Kidney (tissue), 14 donors: ENCODE results near the gene OTOS. TPM values are rescaled to one million over a fixed set of nuclear protein-coding genes. Genes with fewer than 3 reads are reported as not detected.

Experiments used
- DNase-seq, 5 donors: peaks; one replicate each; pipeline ENCODE4 v3.0.0-alpha.2; 2013 to 2020
- FAIRE-seq: peaks from 2 replicates; lab custom pipeline; 2012; peaks lifted over from hg19 to GRCh38; lab: Jason Lieb, UNC
- H3K27ac ChIP-seq, 2 donors: one replicate each; pipeline ENCODE4 v1.7.0; 2013; ENCODE audit warnings: low read depth in 2 of 2, low read length in 2 of 2, inconsistent platforms in 1 of 2
- H3K27me3 ChIP-seq: one replicate; pipeline ENCODE4 v1.7.1; 2013; ENCODE audit warnings: low read length, inconsistent platforms; ENCODE audit not compliant: control insufficient read depth, insufficient read depth
- H3K36me3 ChIP-seq, 3 donors: one replicate each; pipeline versions ENCODE4 v1.7.0 to v1.7.1; 2013; ENCODE audit warnings: low read length in 3 of 3, control low read depth in 1 of 3, inconsistent platforms in 1 of 3; ENCODE audit not compliant: insufficient read depth in 3 of 3, control insufficient read depth in 2 of 3
- H3K4me1 ChIP-seq, 3 donors: one replicate each; pipeline versions ENCODE4 v1.7.0 to v1.7.1; 2013; ENCODE audit warnings: low read length in 3 of 3, inconsistent platforms in 1 of 3, low read depth in 1 of 3; ENCODE audit not compliant: control insufficient read depth in 2 of 3, insufficient read depth in 2 of 3
- H3K4me3 ChIP-seq, 3 donors: one replicate each; pipeline versions ENCODE4 v1.7.0 to v1.8.1; 2013; ENCODE audit warnings: low read length in 3 of 3, control low read depth in 1 of 3, inconsistent platforms in 1 of 3
- H3K9ac ChIP-seq, 3 donors: one replicate each; pipeline versions ENCODE4 v1.7.0 to v1.7.1; 2013; ENCODE audit warnings: low read length in 3 of 3, control low read depth in 1 of 3, inconsistent platforms in 1 of 3
- H3K9me3 ChIP-seq, 3 donors: one replicate each; pipeline versions ENCODE4 v1.7.0 to v1.7.1; 2013; ENCODE audit warnings: low read length in 3 of 3, control low read depth in 1 of 3, inconsistent platforms in 1 of 3; ENCODE audit not compliant: control insufficient read depth in 2 of 3, insufficient read depth in 1 of 3
- CTCF ChIP-seq: IDR thresholded peaks from 3 replicates; pipeline ENCODE4 v1.5.1; 2012; ENCODE audit warnings: mild to moderate bottlenecking, moderate library complexity, borderline replicate concordance; ENCODE audit not compliant: insufficient read depth; ENCODE audit errors: extremely low read depth
- intact Hi-C: fragments of 100-400 bp; cut with DNase I; formaldehyde crosslinking; loops from one replicate; pipeline ENCODE4 v1.11.1; 2022
- polyA plus RNA-seq: library from polyadenylated mRNA; stranded (reverse); fragments of 350-450 nt; fragmentation: Illumina TruSeq; extraction: RNeasy Lipid Tissue Mini Kit (QIAGEN cat#74804); gene quantifications from one replicate; pipeline ENCODE4 v1.2.3, GENCODE V29; 2014; ENCODE audit warnings: low read depth, low replicate concordance; ENCODE audit not compliant: insufficient read depth
- total RNA-seq: library from RNA; stranded (reverse); fragmentation: NEBNext Ultra II Directional; extraction: Animal tissue kit (Norgen Biotek cat#: 25700); gene quantifications from one replicate; pipeline ENCODE4 v1.2.1, GENCODE V29; 2021
- donor health status: control.
- donor health status: control.
- donor health status: control.
- donor health status: control.
- donor health status: control.
- donor health status: DM: yes; HTN: yes; CAD: no.
- donor health status: Normal renal cell carcinoma (clear cell type).

OTOS gene
- total and polyA plus RNA-seq, 2 donors from 2014 or later = 1.5 to 4.6 TPM

- no peaks in the 10 kb centered on the region for H3K9me3 ChIP-seq
- no peaks in the 10 kb centered on the region for H3K27me3 ChIP-seq
- no peak overlapping the region for H3K27ac ChIP-seq
- FAIRE-seq (no peak), DNase-seq (peak in 2 of 5 donors; percentile 13 to 16)
- TF ChIP-seq CTCF = no peak
- H3K4me3 ChIP-seq = no peak overlapping the region
- intact Hi-C loops = no loop called here
- no peaks in the 10 kb centered on the region for H3K4me1 ChIP-seq
- H3K9ac ChIP-seq = no peak overlapping the region
- no peaks in the 10 kb centered on the region for H3K36me3 ChIP-seq
Observed at GRCh38 chr2:240153418-240153817, 13.0 kb upstream of the OTOS start.

DNA sequence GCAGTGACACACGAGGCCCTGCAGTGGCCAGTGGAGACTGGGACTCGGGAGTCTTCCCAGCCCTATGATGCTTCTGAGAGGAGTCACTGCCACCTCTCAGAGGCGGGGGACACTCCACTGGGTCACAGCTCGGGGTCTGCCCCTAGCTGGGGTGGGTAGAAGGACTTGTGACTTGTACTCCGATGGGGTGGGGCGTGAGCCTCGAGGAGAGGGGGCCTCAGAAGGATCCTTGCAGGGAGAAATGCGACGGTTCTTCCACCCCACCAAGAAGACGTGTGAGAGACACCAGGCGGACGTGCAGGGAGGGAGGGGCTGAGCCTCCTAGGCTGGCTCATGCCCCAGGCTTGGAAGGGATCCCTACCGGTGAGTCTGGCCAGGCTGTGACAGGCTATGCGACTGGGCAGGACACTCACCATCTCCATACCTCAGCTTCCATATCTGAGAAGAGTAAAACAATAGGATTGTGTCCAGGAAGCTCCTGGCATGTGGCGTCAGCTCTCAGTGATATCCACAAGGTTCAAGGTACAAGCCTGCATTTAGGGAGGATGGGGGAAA lies 11.1 kb upstream of the OTOS start:
- DNase-seq (peak in 1 of 5 donors; percentile 55), FAIRE-seq (no peak)
- Histone ChIP-seq H3K36me3 (no peaks in the 10 kb centered on the region), H3K4me3 (no peak overlapping the region), H3K9ac (no peak overlapping the region), H3K4me1 (no peaks in the 10 kb centered on the region), H3K27ac (no peak overlapping the region), H3K9me3 (peaks cover 0 to 5% (median 0%) of the 10 kb centered on the region in 3 donors), H3K27me3 (no peaks in the 10 kb centered on the region)
- no peak for TF ChIP-seq CTCF
- intact Hi-C loops = no loop called here

DNA sequence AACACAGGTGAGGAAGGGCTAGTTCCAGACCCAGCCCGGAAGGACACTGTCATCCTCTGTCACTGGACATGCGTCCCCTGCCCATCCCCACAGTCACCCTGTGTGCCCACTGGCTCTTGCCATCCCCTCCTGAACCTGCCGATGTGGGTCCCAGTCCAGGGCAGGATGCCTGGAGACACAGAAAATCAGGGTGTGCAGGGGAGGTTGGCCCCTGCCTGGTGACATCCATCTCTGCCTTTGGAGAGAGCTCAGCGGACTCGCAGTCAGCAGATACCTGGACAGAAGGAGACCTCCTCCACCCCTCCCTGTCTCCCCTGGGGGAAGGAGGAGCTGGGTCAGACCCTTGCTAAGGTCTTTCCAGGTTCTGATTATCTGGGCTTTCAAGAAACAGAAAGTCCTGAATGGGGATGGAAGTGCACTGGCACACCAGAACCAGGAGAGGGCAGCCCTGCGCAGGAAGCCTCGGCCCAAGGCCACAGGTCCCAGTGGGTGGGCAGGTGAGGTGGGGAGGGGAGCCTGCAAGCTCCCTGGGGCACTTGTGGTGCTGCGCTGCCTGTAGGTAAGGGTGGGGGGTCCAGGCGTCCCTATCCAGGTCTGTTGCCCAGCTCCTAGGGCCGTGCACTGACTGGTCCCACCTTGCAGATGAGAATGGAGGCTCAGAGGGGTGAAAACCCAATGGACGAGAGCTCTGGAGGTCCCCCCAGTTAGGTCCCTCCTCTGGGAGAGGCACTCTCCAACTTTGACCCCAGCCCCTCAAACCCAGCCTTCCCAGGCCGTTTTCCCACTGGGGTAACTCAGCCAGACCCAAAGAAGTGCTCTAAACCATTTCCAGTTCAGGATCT lies 9.7 kb upstream of the OTOS start:
- FAIRE-seq (no peak), DNase-seq (peak; percentile 42 to 72 (median 57))
- H3K4me3 ChIP-seq = no peak overlapping the region
- H3K9ac ChIP-seq = no peak overlapping the region
- no peaks in the 10 kb centered on the region for H3K4me1 ChIP-seq
- intact Hi-C loops = no loop called here
- no peaks in the 10 kb centered on the region for H3K36me3 ChIP-seq
- no peak overlapping the region for H3K27ac ChIP-seq
- TF ChIP-seq CTCF = peak; percentile 56
- no peaks in the 10 kb centered on the region for H3K27me3 ChIP-seq
- peaks cover 0 to 5% (median 0%) of the 10 kb centered on the region in 3 donors for H3K9me3 ChIP-seq
